Neural crest cell (in vitro differentiated cells): ENCODE results near the gene COL7A1. TPM values are rescaled to one million over a fixed set of nuclear protein-coding genes. Genes with fewer than 3 reads are reported as not detected.

Experiments
- DNase-seq: peaks from one replicate; pipeline ENCODE4 v3.0.0; 2021; ENCODE audit warnings: low read depth, mixed read lengths, low spot score
- H3K27ac Mint-ChIP-seq: one replicate; pipeline ENCODE4 v1.8.0; 2021; ENCODE audit warnings: mild to moderate bottlenecking, mixed read lengths; ENCODE audit not compliant: unreplicated experiment
- H3K27me3 Mint-ChIP-seq: 2 replicates; pipeline ENCODE4 v1.8.0; 2021; ENCODE audit warnings: low read depth, mild to moderate bottlenecking, mixed read lengths
- H3K36me3 Mint-ChIP-seq: 2 replicates; pipeline ENCODE4 v1.8.0; 2021; ENCODE audit warnings: low read depth, mild to moderate bottlenecking, mixed read lengths
- H3K4me1 Mint-ChIP-seq: 2 replicates; pipeline ENCODE4 v1.8.0; 2021; ENCODE audit warnings: mixed read lengths
- H3K4me3 Mint-ChIP-seq: one replicate; pipeline ENCODE4 v1.8.0; 2021; ENCODE audit warnings: mild to moderate bottlenecking, mixed read lengths
- H3K9me3 Mint-ChIP-seq: 2 replicates; pipeline ENCODE4 v1.8.0; 2021; ENCODE audit warnings: mixed read lengths
- CTCF ChIP-seq: fragments of 200-600 bp; sonication (generic); conservative IDR thresholded peaks from 2 replicates; pipeline ENCODE4 v1.5.0; 2021; ENCODE audit warnings: antibody characterized with exemption, mild to moderate bottlenecking
- total RNA-seq: library from RNA; stranded (reverse); gene quantifications from 2 replicates; pipeline ENCODE4 v1.2.1, GENCODE V29; 2021

Gene COL7A1
- total RNA-seq, 1 donor from 2014 or later = 28.7 TPM

- no peaks in the 10 kb centered on the region for H3K9me3 Mint-ChIP-seq
- H3K27me3 Mint-ChIP-seq = peaks cover 2% of the 10 kb centered on the region
- H3K4me1 Mint-ChIP-seq = peaks cover 17% of the 10 kb centered on the region
- peaks cover 9% of the 10 kb centered on the region for H3K36me3 Mint-ChIP-seq
- TF ChIP-seq CTCF = no peak
- DNase-seq = no peak
- no peak overlapping the region for H3K27ac Mint-ChIP-seq
- peak overlapping the region; percentile 58 for H3K4me3 Mint-ChIP-seq
Observed at GRCh38 chr3:48597408-48597800, 2.3 kb upstream of the COL7A1 start.

GRCh38 chr3:48596676-48597407 is 1.7 kb upstream of the COL7A1 start:
- H3K36me3 Mint-ChIP-seq = peaks cover 7% of the 10 kb centered on the region
- peak overlapping the region; percentile 58 for H3K4me3 Mint-ChIP-seq
- no peaks in the 10 kb centered on the region for H3K9me3 Mint-ChIP-seq
- TF ChIP-seq CTCF = no peak
- no peak for DNase-seq
- H3K27me3 Mint-ChIP-seq = peaks cover 2% of the 10 kb centered on the region
- H3K4me1 Mint-ChIP-seq = peaks cover 17% of the 10 kb centered on the region
- H3K27ac Mint-ChIP-seq = no peak overlapping the region

GRCh38 chr3:48596157-48596556 is 1.0 kb upstream of the COL7A1 start:
- no peak for DNase-seq
- Mint-ChIP-seq H3K27me3 (peaks cover 2% of the 10 kb centered on the region), H3K9me3 (no peaks in the 10 kb centered on the region), H3K4me3 (peak overlapping the region; percentile 57), H3K27ac (peak overlapping the region; percentile 8), H3K4me1 (peaks cover 17% of the 10 kb centered on the region), H3K36me3 (peaks cover 7% of the 10 kb centered on the region)
- no peak for TF ChIP-seq CTCF

- peaks cover 7% of the 10 kb centered on the region for H3K36me3 Mint-ChIP-seq
- no peak for DNase-seq
Observed at GRCh38 chr3:48595526-48596121, 495 bp upstream of the COL7A1 start.

GRCh38 chr3:48594417-48595049 is 596 bp downstream of the COL7A1 start:
- no peak for DNase-seq
- H3K27me3 Mint-ChIP-seq = peaks cover 2% of the 10 kb centered on the region
- no peak for TF ChIP-seq CTCF
- H3K4me1 Mint-ChIP-seq = peaks cover 17% of the 10 kb centered on the region
- no peak overlapping the region for H3K4me3 Mint-ChIP-seq
- H3K27ac Mint-ChIP-seq = no peak overlapping the region
- H3K36me3 Mint-ChIP-seq = peaks cover 7% of the 10 kb centered on the region
- H3K9me3 Mint-ChIP-seq = no peaks in the 10 kb centered on the region

More at GRCh38 chr3:48595526-48596121, 495 bp upstream of the COL7A1 start:
- no peak for TF ChIP-seq CTCF
- H3K4me3 Mint-ChIP-seq = peak overlapping the region; percentile 57
- H3K27me3 Mint-ChIP-seq = peaks cover 2% of the 10 kb centered on the region
- no peaks in the 10 kb centered on the region for H3K9me3 Mint-ChIP-seq
- H3K27ac Mint-ChIP-seq = peak overlapping the region; percentile 8
- peaks cover 17% of the 10 kb centered on the region for H3K4me1 Mint-ChIP-seq
